Measurements from ENCODE around the gene FAM181A.

The FAM181A gene

GRCh38 chr14:93926873-93927799 lies at the start of gene FAM181A:
Gene FAM181A, plus strand, starts transcription at chr14:93927344. Its CDS starts 942 bp downstream, at chr14:93928286.
- DNase-seq = no peak

GRCh38 chr14:93878212-93878611 lies 48.9 kb upstream of the FAM181A start:
- DNase-seq = no peak

GRCh38 chr14:93878871-93879270 lies 48.3 kb upstream of the FAM181A start:
- no peak for DNase-seq

GRCh38 chr14:93879362-93879983 lies 47.7 kb upstream of the FAM181A start:
- DNase-seq = no peak

- no peak for DNase-seq
Observed at GRCh38 chr14:93880021-93880820, 46.9 kb upstream of the FAM181A start.

- DNase-seq = no peak
Observed at GRCh38 chr14:93884950-93885349, 42.2 kb upstream of the FAM181A start.

- no peak for DNase-seq
Observed at GRCh38 chr14:93888995-93889394, 38.1 kb upstream of the FAM181A start.

- DNase-seq = no peak
Observed at GRCh38 chr14:93889739-93890483, 37.2 kb upstream of the FAM181A start.

- DNase-seq = no peak
Observed at GRCh38 chr14:93891756-93892504, 35.2 kb upstream of the FAM181A start.

GRCh38 chr14:93892505-93892839 lies 34.7 kb upstream of the FAM181A start:
- no peak for DNase-seq

- peak; percentile 27 to 72 for DNase-seq
Observed at GRCh38 chr14:93892923-93893558, 34.1 kb upstream of the FAM181A start.

- DNase-seq = no peak
Observed at GRCh38 chr14:93893661-93894261, 33.4 kb upstream of the FAM181A start.

- DNase-seq = no peak
Observed at GRCh38 chr14:93895023-93895604, 32.0 kb upstream of the FAM181A start.

GRCh38 chr14:93897476-93897845 lies 29.7 kb upstream of the FAM181A start:
- no peak for DNase-seq

GRCh38 chr14:93898081-93898611 lies 29.0 kb upstream of the FAM181A start:
- DNase-seq = no peak

GRCh38 chr14:93898731-93899130 lies 28.4 kb upstream of the FAM181A start:
- no peak for DNase-seq

GRCh38 chr14:93901813-93902212 lies 25.3 kb upstream of the FAM181A start:
- DNase-seq = no peak

- no peak for DNase-seq
Observed at GRCh38 chr14:93902619-93903307, 24.4 kb upstream of the FAM181A start.

- peak in 1 of 2 experiments; percentile 43 for DNase-seq
Observed at GRCh38 chr14:93903342-93904184, 23.6 kb upstream of the FAM181A start.

Measured in NCI-H446 (cell line).